HL-60 (cell line): ENCODE measurements around the gene CAMTA1.

ENCODE experiments used
- DNase-seq, 2 experiments: peaks; one replicate each; pipeline ENCODE4 v3.0.0-alpha.2; 2010 to 2020; ENCODE audit warnings: low read depth in 1 of 2, low spot score in 1 of 2
- H3K27ac ChIP-seq: fragments of 250-450 bp; sonication (Bioruptor Pico); replicated peaks from 2 replicates; pipeline ENCODE4 v1.5.1; 2020; ENCODE audit warnings: mild to moderate bottlenecking, moderate library complexity
- H3K27me3 ChIP-seq: fragments of 250-450 bp; sonication (Bioruptor Pico); 2 replicates; pipeline ENCODE4 v1.5.1; 2021; ENCODE audit warnings: mild to moderate bottlenecking, moderate library complexity; ENCODE audit not compliant: insufficient read depth, poor library complexity, severe bottlenecking
- H3K4me3 ChIP-seq: replicated peaks from 2 replicates; pipeline ENCODE4 v1.5.1; 2011; ENCODE audit warnings: mild to moderate bottlenecking, control low read depth, low read length; ENCODE audit not compliant: insufficient read depth
- GABPA ChIP-seq: IDR thresholded peaks from 2 replicates; pipeline ENCODE4 v1.6.1; 2012; ENCODE audit warnings: low read depth
- POLR2AphosphoS5 ChIP-seq: IDR thresholded peaks from 2 replicates; pipeline ENCODE4 v1.6.1; 2012; ENCODE audit warnings: low read depth
- SPI1 ChIP-seq: IDR thresholded peaks from 2 replicates; pipeline ENCODE4 v1.6.1; 2012; ENCODE audit warnings: low read depth, mild to moderate bottlenecking, borderline replicate concordance
- TF ChIP-seq, protein P1 (sequence below): IDR thresholded peaks from 2 replicates; pipeline ENCODE4 v1.6.1; 2012; ENCODE audit warnings: low read depth; ENCODE audit not compliant: insufficient replicate concordance
- TF ChIP-seq, protein P2 (sequence below): IDR thresholded peaks from one replicate; pipeline ENCODE4 v1.5.1; 2011; ENCODE audit warnings: low read length, control low read depth, inconsistent platforms; ENCODE audit not compliant: insufficient read depth

The CAMTA1 gene

DNA sequence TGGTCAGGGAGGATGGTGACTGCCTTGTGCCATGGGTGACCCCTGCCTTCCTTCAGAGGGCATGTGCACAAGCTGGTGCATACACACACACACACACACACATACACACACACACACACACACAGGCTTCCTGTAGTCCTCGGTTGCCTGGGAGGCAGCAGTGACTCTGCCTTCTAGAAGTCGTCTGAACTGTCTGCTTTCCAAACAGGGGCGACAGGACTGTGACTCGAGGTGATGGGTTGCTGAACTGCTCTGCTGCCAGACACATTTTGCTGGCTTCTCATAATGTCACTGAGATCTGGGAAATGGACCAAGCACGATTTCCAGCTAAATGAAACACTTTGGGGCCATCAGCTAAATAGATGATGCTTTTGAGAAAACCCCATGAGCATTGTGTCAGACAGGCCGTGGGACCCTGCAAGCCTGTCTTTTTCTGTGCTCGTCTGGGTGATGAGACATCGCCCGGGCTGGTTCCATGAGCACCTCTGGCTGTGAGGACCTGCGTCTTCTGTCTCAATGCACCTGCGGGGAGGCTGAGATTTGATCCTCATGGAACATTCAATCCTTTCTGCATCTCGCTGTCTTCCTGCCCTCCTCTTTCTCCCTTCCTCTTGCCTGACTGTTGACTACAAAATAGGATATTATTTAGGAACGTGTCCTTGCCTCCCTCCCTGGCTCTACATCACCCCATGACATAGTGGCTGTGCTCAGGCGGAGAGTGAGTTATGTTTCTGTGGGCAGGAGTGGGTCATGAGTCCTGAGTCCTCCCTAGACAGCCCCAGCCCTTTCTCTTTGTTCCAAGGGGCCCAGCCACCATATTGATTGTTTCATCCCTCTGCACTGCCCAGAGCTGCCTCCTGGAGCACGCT lies 436.8 kb downstream of the CAMTA1 start:
- no peak for DNase-seq

DNA sequence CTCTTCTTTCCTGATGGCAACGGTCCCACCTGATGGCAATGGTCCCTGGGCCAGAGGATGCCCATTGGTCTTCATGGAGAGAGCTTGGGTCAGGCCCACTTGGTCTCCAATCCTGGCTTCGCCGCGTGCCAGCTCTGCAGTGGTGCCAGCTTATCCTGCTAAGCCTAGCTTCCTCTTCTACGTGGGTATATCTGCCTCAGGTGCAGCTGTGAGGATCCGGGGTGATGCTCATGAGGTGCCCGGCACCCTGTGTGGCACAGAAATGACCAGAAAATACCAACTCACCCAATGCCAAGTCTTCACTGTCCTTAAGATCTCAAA lies 437.4 kb downstream of the CAMTA1 start:
- H3K4me3 ChIP-seq = no peak overlapping the region
- no peak for DNase-seq
- H3K27me3 ChIP-seq = no peaks in the 10 kb centered on the region
- no peak overlapping the region for H3K27ac ChIP-seq
- TF ChIP-seq GABPA (no peak), SPI1 (no peak), POLR2AphosphoS5 (no peak)
- TF ChIP-seq, protein P1, sequence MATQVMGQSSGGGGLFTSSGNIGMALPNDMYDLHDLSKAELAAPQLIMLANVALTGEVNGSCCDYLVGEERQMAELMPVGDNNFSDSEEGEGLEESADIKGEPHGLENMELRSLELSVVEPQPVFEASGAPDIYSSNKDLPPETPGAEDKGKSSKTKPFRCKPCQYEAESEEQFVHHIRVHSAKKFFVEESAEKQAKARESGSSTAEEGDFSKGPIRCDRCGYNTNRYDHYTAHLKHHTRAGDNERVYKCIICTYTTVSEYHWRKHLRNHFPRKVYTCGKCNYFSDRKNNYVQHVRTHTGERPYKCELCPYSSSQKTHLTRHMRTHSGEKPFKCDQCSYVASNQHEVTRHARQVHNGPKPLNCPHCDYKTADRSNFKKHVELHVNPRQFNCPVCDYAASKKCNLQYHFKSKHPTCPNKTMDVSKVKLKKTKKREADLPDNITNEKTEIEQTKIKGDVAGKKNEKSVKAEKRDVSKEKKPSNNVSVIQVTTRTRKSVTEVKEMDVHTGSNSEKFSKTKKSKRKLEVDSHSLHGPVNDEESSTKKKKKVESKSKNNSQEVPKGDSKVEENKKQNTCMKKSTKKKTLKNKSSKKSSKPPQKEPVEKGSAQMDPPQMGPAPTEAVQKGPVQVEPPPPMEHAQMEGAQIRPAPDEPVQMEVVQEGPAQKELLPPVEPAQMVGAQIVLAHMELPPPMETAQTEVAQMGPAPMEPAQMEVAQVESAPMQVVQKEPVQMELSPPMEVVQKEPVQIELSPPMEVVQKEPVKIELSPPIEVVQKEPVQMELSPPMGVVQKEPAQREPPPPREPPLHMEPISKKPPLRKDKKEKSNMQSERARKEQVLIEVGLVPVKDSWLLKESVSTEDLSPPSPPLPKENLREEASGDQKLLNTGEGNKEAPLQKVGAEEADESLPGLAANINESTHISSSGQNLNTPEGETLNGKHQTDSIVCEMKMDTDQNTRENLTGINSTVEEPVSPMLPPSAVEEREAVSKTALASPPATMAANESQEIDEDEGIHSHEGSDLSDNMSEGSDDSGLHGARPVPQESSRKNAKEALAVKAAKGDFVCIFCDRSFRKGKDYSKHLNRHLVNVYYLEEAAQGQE = no peak
- TF ChIP-seq, protein P2, sequence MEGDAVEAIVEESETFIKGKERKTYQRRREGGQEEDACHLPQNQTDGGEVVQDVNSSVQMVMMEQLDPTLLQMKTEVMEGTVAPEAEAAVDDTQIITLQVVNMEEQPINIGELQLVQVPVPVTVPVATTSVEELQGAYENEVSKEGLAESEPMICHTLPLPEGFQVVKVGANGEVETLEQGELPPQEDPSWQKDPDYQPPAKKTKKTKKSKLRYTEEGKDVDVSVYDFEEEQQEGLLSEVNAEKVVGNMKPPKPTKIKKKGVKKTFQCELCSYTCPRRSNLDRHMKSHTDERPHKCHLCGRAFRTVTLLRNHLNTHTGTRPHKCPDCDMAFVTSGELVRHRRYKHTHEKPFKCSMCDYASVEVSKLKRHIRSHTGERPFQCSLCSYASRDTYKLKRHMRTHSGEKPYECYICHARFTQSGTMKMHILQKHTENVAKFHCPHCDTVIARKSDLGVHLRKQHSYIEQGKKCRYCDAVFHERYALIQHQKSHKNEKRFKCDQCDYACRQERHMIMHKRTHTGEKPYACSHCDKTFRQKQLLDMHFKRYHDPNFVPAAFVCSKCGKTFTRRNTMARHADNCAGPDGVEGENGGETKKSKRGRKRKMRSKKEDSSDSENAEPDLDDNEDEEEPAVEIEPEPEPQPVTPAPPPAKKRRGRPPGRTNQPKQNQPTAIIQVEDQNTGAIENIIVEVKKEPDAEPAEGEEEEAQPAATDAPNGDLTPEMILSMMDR = no peak

More for the DNA sequence above, 436.8 kb downstream of the CAMTA1 start:
- H3K27me3 ChIP-seq = no peaks in the 10 kb centered on the region
- no peak overlapping the region for H3K27ac ChIP-seq
- H3K4me3 ChIP-seq = no peak overlapping the region
- TF ChIP-seq POLR2AphosphoS5 (no peak), GABPA (no peak), SPI1 (no peak)
- TF ChIP-seq, protein P2 = no peak
- TF ChIP-seq, protein P1 = no peak

DNA sequence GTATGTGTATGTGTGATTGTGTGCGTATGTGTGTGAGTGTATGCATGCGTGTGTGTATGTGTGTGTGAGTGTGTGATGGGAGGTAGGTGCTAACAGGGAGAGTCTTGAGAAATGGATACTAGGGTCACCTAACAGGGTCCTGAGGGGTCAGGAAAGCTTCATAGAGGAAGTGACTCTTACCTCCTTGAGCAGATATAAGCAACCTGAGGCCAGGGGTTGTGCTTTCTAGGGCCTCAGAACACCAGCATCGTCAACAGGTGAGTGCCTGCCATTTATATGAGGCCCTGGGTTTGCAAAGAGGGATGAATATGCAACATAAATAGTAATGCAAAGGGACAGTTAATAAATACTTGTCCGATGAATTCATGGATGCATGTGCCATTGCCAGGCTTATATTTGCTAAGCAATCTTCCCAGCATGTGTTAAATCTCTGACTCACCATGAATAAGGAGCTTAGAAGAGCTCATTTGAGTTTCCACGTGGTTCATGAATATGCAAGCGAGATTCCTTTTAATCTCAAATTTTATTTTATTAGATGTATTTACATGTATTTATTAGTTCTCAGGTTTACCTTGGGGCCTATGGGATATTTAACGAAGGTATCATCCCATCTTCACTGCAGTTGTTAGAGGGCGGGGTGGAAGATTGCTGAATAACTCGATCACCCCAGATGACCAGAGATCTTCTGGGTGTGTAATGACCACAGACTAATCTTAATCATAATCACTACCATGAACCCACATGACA lies 438.3 kb downstream of the CAMTA1 start:
- TF ChIP-seq SPI1 (no peak), GABPA (no peak), POLR2AphosphoS5 (no peak)
- TF ChIP-seq, protein P1 = no peak
- TF ChIP-seq, protein P2 = no peak
- H3K4me3 ChIP-seq = no peak overlapping the region
- H3K27me3 ChIP-seq = no peaks in the 10 kb centered on the region
- no peak for DNase-seq
- H3K27ac ChIP-seq = no peak overlapping the region
